ENCODE results near the gene SMOC2.
"Not testable (repeated sequence)": the region's sequence is repeated elsewhere in the genome, so short reads cannot be mapped to it uniquely, and the experiment has no call there.

Gene SMOC2

DNA sequence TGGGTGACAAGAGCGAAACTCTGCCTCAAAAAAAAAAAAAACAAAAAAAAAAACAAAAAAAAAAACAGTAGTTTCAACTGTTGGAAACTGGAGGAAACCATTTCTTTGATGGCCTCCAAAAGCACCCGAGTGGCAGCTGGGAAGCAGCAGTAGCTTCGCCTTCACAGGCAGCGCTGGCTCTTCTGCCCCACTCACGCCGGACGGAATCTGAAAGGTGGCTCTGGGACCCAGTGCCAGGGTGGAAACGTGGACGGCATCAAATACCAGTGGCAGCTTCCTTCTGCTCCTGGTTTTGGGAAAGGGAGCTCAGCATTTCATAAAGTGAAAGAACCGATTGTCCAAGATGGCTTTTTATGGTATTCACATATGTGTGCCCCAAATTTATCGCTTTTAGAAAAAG is 159.4 kb downstream of the SMOC2 start:
- DNase-seq (ENCODE audit: low read depth in 2 of 2) = no peak

DNA sequence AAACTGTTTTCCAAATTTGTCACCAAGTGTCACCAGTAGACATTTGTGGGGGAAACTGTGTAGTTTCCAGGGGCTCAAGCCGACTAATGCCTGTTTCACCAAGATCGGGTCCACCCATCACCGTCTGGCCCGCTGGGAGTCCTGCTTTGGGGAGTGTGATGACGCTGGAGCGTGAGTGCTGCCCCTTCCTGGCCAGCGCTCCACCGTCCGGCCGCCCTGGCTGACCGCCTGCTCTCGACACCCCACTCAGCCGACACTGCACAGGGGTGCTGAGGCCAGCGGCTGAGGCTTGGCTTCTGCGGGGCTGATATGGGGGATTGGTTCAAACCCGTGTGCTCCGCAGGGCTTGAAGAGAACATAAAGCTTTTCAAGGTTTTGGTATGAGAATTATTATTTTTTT is 160.1 kb downstream of the SMOC2 start:
- no peak for DNase-seq (ENCODE audit: low read depth in 2 of 2)

DNA sequence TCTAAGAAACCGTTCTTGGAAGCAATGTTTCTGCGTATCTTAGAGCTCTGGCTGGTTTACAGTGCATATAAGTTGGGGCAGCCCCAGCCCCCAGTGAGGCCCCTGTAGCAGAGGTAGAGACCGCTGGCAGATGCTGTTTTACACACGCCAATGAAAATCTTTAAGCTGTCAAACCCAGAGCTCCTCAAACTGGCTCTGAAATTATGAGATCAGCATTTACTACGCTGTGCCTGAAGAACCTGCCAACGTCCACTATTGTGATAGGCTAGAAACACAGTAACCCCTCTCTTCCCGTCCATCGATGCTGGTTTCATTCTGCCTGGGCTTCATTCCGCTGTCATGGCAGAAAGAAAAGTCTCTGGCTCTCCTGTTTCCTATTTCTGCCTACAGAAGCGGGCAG is 160.6 kb downstream of the SMOC2 start:
- no peak for DNase-seq (ENCODE audit: low read depth in 2 of 2)

DNA sequence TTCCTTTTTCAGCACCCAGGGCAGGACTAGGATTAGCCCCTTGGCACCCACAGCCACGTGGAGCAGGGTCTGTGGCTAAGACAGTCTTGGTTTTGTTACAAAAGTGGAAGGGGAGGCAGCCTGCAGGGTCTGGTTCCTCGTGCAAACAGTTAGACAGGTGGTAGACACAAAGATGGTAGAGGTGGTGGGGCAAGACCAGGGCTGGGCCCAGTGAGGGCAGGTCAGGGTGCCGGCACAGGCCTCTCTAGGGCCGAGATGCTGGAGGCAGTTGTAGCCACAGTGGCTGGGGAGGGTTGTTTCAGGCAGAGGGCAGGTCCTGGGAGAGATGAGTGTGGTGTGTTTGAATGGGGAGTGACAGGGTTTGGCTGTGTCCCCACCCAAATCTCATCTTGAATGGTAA is 161.6 kb downstream of the SMOC2 start:
- no peak for DNase-seq (ENCODE audit: low read depth in 2 of 2)

DNA sequence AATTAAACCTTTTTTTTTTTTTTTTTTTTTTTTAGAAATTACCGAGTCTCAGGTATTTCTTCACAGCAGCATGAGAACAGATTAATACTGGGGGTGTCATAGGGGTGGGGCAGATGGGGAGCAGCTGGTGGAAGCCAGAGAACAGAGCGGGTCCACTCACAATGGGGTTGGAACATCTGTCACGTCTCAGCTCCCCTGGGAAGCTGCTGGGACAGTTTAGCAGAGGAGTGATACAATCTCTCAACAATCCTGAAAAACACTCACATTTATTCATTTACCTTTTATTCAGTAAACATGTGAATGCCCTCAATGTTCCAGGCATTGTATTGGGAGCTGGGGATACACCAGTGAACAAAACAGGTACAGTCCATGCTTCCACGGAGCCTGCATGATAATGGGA is 162.2 kb downstream of the SMOC2 start:
- no peak for DNase-seq (ENCODE audit: low read depth in 2 of 2)

DNA sequence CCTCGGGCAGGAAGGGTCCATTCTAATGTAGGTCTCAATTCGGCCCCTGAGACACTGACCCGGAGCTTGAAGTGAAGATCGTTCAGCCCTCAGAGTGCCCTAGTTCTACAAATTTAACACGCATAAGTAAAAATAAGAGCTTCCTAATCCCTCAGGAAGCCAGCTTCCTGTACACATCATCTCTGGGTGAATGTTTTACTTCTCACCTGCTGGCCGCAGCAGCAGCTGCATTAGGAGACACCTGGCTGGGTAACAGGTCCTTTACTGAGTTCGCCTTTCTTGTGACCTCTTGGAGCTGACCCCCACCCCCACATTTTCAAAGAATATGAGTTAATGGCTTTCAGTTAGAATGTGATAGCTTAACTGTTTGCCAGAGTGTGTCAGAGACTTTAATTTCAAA is 165.0 kb downstream of the SMOC2 start:
- DNase-seq (ENCODE audit: low read depth in 2 of 2) = no peak

DNA sequence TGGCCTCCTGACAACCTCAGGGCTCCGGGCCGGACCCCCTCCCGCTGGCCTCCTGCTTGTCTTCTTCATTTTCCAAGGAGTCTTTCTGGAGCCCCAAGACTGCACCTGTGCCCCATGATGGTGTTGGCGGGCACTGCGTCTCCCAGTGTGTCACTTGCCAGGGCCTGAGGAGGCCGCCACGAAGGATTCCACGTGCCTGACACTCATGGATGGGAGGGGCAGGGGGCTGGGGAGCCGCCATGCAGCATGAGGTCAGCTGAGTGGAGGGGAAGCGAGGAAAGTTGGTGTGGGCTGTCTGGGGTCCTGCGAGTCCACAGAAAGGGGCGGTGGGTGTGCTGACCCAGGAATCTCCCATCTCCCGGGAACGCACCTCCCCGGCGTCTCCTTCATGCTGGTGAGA is 165.7 kb downstream of the SMOC2 start:
- DNase-seq (ENCODE audit: low read depth in 2 of 2) = no peak

DNA sequence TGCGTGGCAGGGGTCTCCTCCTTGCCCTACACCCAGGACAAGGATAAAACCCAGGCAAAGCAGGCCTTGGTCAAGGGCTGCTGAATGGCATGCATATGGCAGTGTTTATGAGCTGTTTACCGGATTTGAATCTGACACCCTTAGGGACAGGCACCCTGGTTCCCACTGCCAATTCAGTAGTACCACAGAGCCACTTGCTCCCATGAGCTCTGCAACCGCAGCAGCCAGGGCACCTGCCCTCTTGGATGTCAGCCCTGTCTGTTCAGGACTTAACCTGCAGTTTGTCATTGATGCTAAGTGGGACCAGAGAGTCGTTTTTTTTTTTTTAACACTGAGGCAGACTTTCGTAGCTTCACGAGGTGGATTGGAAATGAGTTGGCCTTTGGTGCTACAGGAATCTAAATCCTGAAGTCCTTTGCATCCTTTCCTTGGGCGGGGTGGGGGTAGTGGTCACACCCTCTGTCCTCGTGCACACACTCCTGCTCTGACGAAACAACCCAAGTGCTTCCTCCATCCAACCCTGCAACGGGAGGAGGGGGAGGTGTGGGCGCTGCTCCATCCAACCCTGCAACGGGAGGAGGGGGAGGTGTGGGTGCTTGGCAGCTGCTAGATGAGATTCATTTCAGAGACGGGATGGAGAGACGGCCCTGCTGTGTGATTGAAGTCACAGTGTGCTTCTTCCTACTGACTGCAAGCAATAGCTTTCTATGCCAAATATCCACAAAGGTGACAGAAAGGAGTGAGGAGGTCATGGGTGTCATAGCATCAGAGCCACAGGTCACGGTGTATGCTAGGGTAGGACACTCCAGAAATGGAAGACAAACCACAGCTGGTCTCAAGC is 166.5 kb downstream of the SMOC2 start:
- DNase-seq (ENCODE audit: low read depth in 2 of 2) = no peak

DNA sequence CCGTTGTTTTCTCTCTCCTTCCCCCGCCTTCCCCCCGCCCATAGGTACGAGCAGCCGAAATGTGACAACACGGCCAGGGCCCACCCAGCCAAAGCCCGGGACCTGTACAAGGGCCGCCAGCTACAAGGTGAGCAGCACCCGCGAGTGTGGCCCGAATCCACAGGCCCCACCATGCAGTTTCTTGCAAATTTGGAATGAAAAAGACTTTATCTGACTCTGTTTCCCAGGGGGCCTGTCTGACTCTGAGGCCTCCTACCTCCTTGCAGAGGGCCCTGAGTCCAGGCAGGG is 167.1 kb downstream of the SMOC2 start:
- no peak for DNase-seq (ENCODE audit: low read depth in 2 of 2)

DNA sequence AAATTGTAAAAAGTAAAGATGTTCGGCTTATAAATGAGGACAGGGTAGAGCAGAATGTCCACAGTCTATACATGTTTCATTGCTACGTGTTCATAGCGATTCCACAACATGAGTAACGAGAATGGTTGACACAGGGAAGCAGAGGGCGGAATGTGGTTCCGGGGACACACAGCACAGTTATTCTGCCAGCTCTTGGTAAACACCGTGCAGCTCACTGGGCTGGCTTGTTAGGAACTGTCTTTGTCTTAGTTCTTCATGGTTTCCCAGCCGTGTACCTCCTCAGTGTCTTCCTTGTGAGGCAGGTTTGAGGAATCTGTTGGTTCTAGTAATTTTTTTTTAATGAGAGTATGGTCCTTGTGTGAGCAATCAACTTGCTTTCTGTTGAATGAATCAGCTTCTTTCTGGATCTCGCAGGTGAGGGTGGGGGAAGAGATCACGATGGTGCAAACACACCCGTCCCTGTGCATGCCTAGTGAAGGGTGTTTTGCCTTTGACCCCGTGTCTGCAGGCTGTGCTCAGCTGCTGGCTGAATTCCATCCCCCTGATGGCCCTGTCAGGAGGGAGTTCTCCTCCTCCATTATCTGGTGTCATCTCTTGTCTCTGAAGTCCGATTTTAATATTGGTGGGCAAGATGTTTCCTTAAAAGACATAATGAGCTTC is 168.2 kb downstream of the SMOC2 start:
- no peak for DNase-seq (ENCODE audit: low read depth in 2 of 2)

DNA sequence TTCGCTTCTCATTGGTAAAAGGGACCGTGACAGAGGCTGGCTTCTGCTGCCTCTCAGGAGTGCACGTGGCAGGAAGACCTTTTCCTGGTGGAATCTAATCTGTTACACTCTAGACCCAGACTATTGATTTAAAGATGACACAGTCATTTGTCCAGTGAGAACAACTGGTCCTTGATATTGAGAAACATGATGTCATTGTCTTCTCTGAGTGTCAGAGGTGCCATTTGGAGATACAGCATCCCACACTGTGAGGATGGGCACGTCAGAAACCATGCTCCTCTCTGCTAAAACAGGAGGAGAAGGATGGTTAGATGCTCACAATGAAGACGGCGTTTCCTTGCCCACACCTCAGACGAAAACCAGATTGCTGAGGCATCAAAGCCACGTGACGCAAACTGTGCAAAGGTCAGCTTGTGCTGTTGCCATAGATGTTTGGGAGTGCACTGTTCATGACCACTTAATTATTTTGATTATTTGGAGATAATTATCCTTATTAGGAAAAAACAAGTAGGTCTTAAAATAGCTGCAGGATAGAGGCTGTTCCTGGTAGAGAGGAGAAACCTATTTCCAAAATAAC is 169.0 kb downstream of the SMOC2 start:
- DNase-seq (ENCODE audit: low read depth in 2 of 2) = no peak

DNA sequence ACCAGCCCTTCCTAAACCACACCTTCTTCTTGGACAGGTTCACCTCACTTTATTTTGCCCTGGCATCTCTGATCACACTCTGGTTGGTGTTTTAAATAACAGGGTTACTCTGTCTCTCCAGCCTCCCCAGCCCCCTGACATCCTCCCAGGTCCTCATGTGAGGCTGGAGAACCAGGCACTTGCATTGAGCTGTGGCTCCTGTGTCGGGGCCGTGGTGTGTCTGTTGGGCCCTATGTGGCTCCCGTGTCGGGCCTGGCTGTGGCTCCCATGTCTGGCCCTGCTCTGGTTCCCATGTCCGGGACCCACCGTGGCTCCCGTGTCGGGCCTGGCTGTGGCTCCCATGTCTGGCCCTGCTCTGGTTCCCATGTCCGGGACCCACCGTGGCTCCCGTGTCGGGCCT is 170.0 kb downstream of the SMOC2 start:
- DNase-seq (ENCODE audit: low read depth in 2 of 2) = not testable (repeated sequence)

DNA sequence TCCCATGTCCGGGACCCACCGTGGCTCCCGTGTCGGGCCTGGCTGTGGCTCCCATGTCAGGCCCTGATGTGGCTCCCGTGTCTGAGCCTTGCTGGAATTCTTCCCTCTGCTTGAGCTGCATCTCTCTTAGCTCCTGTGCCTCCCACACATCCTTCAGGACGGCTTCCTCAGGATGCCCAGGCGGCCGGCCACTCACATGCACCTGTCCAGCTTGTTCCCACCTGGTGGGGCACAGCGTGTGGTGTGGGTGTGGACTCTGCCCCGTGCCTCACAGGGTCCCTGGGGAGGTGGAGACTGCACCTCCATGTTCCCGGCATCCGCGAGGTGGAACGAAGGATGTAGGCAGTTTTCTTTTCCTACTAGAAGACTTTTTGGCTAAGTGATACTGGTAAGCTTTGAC is 170.7 kb downstream of the SMOC2 start:
- DNase-seq (ENCODE audit: low read depth in 2 of 2) = no peak

DNA sequence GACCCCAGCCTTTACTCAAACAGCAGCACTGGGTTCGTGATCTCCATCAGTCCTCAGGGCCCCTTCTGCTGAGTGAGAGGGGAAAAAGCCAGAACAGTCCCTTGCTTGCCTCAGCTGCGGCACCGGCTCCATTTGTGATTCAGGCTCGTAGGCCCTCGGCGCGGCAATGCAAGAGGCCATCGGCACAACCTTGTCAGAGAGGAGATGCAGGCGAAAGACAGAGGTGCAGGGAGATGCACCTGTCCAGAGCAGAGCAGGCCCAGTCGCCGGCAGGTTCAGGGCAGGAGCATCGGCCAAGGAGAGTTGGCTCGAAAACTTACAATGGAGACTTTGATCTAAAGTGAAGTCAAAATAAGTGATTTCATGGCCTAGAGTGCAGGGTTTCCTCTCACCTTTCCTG is 171.6 kb downstream of the SMOC2 start:
- DNase-seq (ENCODE audit: low read depth in 2 of 2) = no peak

DNA sequence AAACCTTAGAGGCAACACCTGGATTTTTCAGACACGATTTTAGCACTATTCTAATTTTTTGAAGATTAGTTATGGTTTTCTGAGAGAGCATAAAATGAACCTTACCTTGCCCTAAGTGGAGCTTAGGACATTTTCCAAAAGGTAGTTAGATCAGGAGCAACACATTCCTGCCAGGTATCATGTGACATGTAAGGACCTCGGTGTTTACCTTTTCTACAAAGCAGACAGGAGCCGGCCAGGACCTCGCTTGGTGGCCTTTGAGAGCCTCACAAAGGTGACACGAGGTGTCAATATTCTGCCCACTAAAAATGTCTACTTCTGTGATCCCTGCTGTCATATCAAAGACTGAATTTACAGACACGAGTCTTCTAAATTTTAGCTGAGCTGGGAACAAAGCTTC is 174.9 kb downstream of the SMOC2 start:
- no peak for DNase-seq (ENCODE audit: low read depth in 2 of 2)

DNA sequence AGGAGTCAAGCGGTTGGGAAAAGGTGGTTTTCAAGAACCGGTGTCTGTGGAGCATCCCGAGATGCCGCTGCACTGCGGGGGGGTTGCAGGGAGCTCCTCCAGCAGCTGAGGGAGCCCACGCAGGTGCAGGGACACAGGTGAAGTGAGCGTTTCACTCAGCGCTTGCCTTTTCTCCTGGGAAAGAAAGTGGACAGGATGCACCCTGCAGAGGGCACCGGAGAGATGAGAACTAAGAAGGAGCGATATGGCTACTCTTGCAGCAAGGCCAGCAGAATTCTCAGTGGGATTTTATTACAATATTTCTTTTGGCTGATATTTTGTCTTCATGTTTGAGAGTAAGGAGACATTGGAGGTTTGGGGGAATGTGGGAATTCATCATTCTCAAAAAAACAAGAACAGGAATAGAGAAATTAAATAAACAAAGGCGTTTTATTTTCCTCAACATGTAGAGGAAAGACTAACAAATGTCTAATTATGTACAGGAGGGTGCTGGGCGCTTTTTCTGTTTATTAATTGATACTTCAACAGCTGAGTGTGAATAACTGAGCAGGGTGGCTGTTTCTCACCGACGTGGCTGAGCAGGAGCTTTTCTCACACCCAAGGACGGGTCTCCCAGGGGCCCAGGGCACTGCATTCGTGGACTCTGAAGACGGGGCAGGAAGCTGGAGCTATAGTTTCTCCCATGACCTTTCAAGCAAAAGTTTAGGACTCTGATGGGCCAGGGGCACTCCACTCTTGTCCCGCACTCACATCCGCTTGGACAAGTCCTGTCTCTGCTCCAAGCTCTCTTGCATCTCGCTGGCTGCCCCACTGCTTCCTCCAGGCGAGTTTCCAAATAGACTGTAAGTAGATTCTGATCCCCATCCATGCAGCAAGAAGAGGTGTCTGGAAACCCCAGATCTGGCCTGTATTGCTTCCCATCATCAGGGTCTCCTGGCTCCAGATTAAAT is 176.1 kb downstream of the SMOC2 start:
- no peak for DNase-seq (ENCODE audit: low read depth in 2 of 2)

DNA sequence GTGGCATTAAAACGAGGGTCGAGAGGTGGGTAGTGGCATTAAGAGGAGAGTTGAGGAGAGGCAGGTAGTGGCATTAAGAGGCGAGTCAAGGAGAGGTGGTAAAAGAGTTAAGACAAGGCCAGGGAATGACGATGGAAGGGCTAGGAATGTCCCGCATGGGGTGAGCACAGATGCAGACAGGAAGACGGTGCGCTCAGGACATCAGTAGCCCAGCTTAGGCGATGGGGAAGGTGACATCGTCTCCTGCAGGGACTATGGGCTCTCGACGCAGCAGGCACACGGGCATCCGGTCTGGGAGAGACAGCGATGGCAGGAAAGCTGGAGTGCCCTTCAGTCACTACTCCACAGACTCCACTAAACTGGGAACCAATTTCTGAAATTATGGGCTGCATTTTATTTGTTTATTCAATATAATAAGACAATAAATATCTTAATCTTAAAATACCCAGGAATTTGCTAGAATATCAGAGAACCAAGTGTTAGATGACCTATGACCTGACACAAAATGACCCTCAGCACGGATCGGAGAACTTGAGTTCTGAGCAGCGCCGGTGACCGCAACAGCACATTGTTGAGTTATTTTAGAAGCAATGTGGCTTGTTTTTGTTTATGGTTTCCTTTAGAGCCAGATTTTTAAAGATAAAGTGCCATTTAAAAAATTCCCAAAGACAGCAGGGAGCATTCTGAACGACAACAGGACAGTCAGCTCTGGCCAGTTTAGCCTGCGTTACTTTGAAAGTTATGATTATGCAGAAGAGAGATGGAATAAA is 177.7 kb downstream of the SMOC2 start:
- DNase-seq (ENCODE audit: low read depth in 2 of 2) = no peak

DNA sequence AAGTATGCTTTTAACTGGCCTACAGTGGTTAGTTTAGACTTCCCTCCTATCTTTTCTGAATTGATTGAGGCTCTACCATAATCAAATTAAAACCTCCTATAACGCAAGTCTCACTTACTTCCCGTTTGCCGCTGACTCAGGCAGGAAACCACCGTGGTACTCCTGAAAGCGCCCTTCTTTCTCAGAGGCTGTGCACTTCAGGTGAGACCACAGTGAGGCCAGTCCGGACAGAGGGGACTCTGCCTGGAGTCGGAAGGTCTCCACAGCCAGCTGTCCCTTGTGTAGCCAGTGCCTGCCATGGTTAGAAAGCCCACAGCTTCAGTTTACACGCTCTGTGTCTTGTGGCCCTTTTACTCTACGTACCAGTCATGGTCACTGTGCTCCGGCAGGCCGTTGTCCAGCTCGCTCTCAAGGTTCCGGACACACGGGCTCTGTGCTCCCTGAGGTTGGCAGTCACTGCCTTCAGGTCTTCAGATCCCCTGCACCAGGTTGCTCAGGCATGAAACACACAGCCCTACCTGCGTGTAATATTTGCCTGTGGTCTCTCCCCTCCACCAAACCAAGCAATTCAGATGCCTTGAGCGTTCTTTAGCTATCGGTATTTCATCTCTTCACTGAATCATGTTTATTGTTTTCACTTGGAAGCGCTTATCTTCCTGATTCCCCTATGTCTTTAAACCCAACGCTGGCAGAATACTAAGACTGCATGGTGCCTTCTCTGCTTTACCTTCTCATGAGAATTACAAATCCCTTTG is 178.8 kb downstream of the SMOC2 start:
- no peak for DNase-seq (ENCODE audit: low read depth in 2 of 2)

DNA sequence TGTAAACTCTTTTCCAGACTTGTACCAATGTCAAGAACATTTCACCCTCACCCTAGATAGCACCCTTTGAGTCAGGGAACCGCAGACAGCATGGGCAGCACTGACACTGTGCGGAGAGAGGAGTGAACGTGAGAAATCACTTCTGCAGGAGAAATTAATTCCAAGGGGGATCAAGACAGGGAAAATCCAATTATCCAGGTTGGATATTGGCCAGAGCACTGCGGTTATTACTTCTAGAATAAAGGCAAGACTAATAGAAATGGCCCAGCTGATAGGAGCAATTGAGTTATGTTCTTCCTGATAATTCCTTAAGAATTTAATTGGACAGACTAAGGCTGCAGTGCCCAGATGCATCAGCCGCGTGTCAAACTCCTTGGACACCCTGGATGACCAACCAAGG is 179.6 kb downstream of the SMOC2 start:
- no peak for DNase-seq (ENCODE audit: low read depth in 2 of 2)

DNA sequence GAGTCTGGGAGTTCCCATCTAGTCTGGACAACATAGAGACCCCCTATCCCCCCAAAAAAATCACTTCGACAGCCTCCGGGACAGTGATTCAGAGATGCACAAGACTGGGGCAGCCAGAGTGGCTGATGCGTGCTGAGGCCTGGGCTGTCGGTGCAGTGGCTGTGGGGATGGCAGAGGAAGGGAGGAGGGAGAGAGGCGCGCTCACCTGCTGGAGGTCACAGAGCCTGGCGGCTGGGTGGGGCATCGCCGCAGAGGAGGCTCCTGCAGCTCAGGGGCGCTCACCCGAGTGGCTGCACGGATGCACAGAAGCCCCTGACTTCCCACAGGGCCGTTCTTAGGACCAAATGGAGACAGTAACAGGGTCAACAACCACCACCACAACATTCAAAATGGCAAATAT is 182.8 kb downstream of the SMOC2 start:
- no peak for DNase-seq (ENCODE audit: low read depth in 2 of 2)

DNA sequence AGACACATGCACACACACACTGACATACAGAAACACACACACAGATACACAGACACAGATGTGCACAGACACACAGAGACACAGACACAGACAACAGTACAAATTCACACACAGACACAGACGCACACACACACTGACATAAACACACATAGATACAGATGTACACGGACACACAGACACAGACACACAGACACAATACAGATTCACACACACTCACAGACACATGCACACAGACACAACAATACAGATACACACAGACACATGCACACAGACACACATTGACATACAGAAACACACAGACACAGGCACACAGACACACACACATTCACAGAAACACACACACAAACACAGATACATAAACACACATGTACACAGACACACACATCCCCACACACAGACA is 183.6 kb downstream of the SMOC2 start:
- no peak for DNase-seq (ENCODE audit: low read depth in 2 of 2)

All from stimulated activated CD4-positive, alpha-beta T cell treated with anti-CD3 and anti-CD28 coated beads, Interleukin-1b, Interleukin-23, amount 100 ng/mL, for 1 hour (primary cell).